GM23338 (cell line): ENCODE results near the gene KRTAP9-6.
"Not testable (repeated sequence)": the region's sequence is repeated elsewhere in the genome, so short reads cannot be mapped to it uniquely, and the experiment has no call there.

Source experiments
- CREB1 ChIP-seq: fragments of 250-450 bp; sonication (Bioruptor Pico); IDR thresholded peaks from 2 replicates; pipeline ENCODE4 v1.5.0; 2020; ENCODE audit warnings: low read depth, mild to moderate bottlenecking, moderate library complexity
- CTCF ChIP-seq, 2 experiments: fragments of 200-600 bp in 1 of 2; sonication (generic) in 1 of 2; conservative IDR thresholded peaks; 2 replicates each; pipeline versions ENCODE4 v1.5.1 to v1.6.1; 2016 to 2017; ENCODE audit warnings: antibody characterized with exemption in 2 of 2, low read depth in 2 of 2, mild to moderate bottlenecking in 2 of 2, moderate library complexity in 1 of 2
- ETS1 ChIP-seq: IDR thresholded peaks from 2 replicates; pipeline ENCODE4 v1.6.1; 2016; ENCODE audit warnings: antibody characterized with exemption
- EZH2 ChIP-seq: fragments of 200-600 bp; sonication (generic); IDR thresholded peaks from one replicate; pipeline ENCODE4 v1.8.0; 2017; ENCODE audit warnings: antibody characterized with exemption, mild to moderate bottlenecking, low read depth; ENCODE audit not compliant: unreplicated experiment
- EZH2phosphoT487 ChIP-seq: fragments of 200-600 bp; sonication (generic); IDR thresholded peaks from one replicate; pipeline ENCODE4 v1.8.1; 2018; ENCODE audit warnings: antibody characterized with exemption; ENCODE audit not compliant: unreplicated experiment
- JUNB ChIP-seq: IDR thresholded peaks from one replicate; pipeline ENCODE4 v1.6.1; 2016; ENCODE audit warnings: antibody characterized with exemption; ENCODE audit not compliant: unreplicated experiment
- NANOG ChIP-seq: IDR thresholded peaks from 2 replicates; pipeline ENCODE4 v1.6.1; 2016; ENCODE audit warnings: antibody characterized with exemption, borderline replicate concordance
- POLR2AphosphoS5 ChIP-seq: IDR thresholded peaks from 2 replicates; pipeline ENCODE4 v1.6.1; 2016; ENCODE audit warnings: antibody characterized with exemption, low read depth
- REST ChIP-seq: IDR thresholded peaks from one replicate; pipeline ENCODE4 v1.6.1; 2018; ENCODE audit warnings: antibody characterized with exemption; ENCODE audit not compliant: unreplicated experiment
- ZNF331 ChIP-seq: fragments of 250-450 bp; sonication (Bioruptor Pico); IDR thresholded peaks from 2 replicates; pipeline ENCODE4 v1.5.0; 2020; ENCODE audit warnings: low read depth, mild to moderate bottlenecking, moderate library complexity

- TF ChIP-seq CTCF (conservative IDR thresholded peaks at IDR 0.05; ENCODE audit: low read depth in 2 of 2); EZH2; CREB1 (CRISPR knock-in tag); REST; POLR2AphosphoS5; EZH2phosphoT487; JUNB; NANOG; ZNF331 (CRISPR knock-in tag); ETS1: not testable (repeated sequence)
These were observed 15.4 kb upstream of the KRTAP9-6 start, which contains the start of gene KRTAP9-4 for GRCh38 chr17:41249637-41250240.
